ENCODE data around the gene SPIB. TPM values are rescaled to one million over a fixed set of nuclear protein-coding genes. Genes with fewer than 3 reads are reported as not detected.

SPIB gene
- total and polyA plus RNA-seq, 2 of the 4 experiments (the other 2 are of a cell fraction), result not detected

DNA sequence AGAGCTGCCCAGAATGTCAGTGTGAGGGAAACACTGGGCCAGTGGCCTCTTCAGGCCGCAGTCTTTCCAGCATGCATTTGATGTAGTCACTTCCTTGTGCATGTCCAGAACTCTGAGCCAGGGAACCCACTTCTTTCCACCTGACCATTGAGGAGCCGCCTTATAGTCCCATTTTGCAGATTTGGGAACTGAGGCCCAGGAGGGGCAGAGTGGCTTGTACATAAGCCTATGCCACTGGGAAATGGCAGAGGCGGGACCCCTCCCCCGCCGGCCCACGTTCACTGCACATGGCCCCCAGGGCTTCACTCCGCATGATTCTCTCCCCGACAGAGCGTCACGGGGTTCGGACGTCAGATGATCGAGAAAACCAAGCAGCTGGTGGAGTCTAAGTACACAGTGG lies 5.6 kb upstream of the SPIB start:
- intact Hi-C loops (cut with micrococcal nuclease), result no loop called here

More for the DNA sequence above, 5.6 kb upstream of the SPIB start:
- ATAC-seq (ENCODE audit: low read depth), result no peak
- Histone ChIP-seq H3K4me2 (ENCODE audit: low read depth, low read length) (no peak overlapping the region), H2AFZ (replicated peaks; ENCODE audit: low read length, poor library complexity) (no peak overlapping the region), H3K79me1 (ENCODE audit: low read depth in 1 of 2, low read length in 2 of 2) (no peaks in the 10 kb centered on the region), H3K36me3 (ENCODE audit: control insufficient read depth, insufficient read depth, low read length) (peaks cover 7% of the 10 kb centered on the region), H3K4me3 (ENCODE audit: insufficient read depth, low read depth, low read length) (no peak overlapping the region), H3K56ac (ENCODE audit: extremely low read depth, insufficient read depth, low read length) (no peak overlapping the region), H3K27me3 (ENCODE audit: control insufficient read depth, insufficient read depth, low read length) (no peaks in the 10 kb centered on the region; the same call in 1 of the 2 replicates), H4K5ac (ENCODE audit: low read depth, low read length) (no peak overlapping the region), H3K9ac (ENCODE audit: low read depth, low read length) (no peak overlapping the region), H4K20me1 (ENCODE audit: insufficient read depth, low read length) (no peaks in the 10 kb centered on the region), H4K8ac (ENCODE audit: low read depth in 2 of 2, low read length in 2 of 2) (no peak overlapping the region), H2AK5ac (ENCODE audit: low read depth, low read length) (no peak overlapping the region), H3K9me1 (ENCODE audit: insufficient read depth, low read length) (no peaks in the 10 kb centered on the region), H3K9me3 (ENCODE audit: control insufficient read depth, insufficient read depth, low read length) (no peaks in the 10 kb centered on the region), H3K18ac (ENCODE audit: low read depth, low read length) (no peak overlapping the region), H2BK20ac (ENCODE audit: low read depth, low read length) (no peak overlapping the region), H2BK5ac (ENCODE audit: low read depth, low read length, poor library complexity, severe bottlenecking) (no peak overlapping the region), H3K4me1 (ENCODE audit: control insufficient read depth, insufficient read depth, low read length) (no peaks in the 10 kb centered on the region), H4K91ac (ENCODE audit: insufficient read depth, low read depth, low read length) (no peak overlapping the region), H2BK120ac (ENCODE audit: low read depth, low read length) (no peak overlapping the region), H3K4ac (ENCODE audit: low read depth, low read length) (no peak overlapping the region), H3K23ac (ENCODE audit: low read depth, low read length) (no peak overlapping the region), H3K14ac (replicated peaks; ENCODE audit: low read depth, low read length) (no peak overlapping the region), H2AK9ac (replicated peaks; ENCODE audit: low read depth, low read length, poor library complexity) (peak overlapping the region; percentile 28), H3K27ac (ENCODE audit: insufficient read depth, low read length) (no peak overlapping the region), H2BK15ac (ENCODE audit: low read depth, low read length) (no peak overlapping the region)
- whole genome bisulfite sequencing, 2 experiments (ENCODE audit: extremely low coverage in 2 of 2, insufficient read length in 1 of 2), result 83% methylated on average over 2 of the region's 13 CpGs; no CpG with 5 or more reads in 1 of the 2 experiments
- BruUV-seq (replicated peaks), result no TSS peak
- dilution Hi-C loops (cut with HindIII; ENCODE audit: low sequenced_read_pairs, unreplicated experiment), result no loop called here
- TF ChIP-seq FOS (IDR thresholded peaks at IDR 0.05; ENCODE audit: low read depth, low read length) (no peak), RAD21 (IDR thresholded peaks at IDR 0.05; ENCODE audit: low read length) (no peak), CHD1 (IDR thresholded peaks at IDR 0.05; ENCODE audit: low read depth, low read length) (no peak), CEBPB (IDR thresholded peaks at IDR 0.05; ENCODE audit: low read depth, low read length) (no peak), NFE2L2 (IDR thresholded peaks at IDR 0.05; ENCODE audit: low read depth, low read length) (no peak), ELK1 (IDR thresholded peaks at IDR 0.05; ENCODE audit: borderline replicate concordance, low read depth, low read length) (no peak), RCOR1 (IDR thresholded peaks at IDR 0.05; ENCODE audit: insufficient replicate concordance, low read length) (no peak), SMC3 (IDR thresholded peaks at IDR 0.05; ENCODE audit: low read depth, low read length) (no peak), POLR2A (IDR thresholded peaks at IDR 0.05; ENCODE audit: low read depth, low read length) (no peak), MXI1 (IDR thresholded peaks at IDR 0.05; ENCODE audit: borderline replicate concordance, low read depth, low read length) (no peak), MAFK (IDR thresholded peaks at IDR 0.05; ENCODE audit: low read depth, low read length) (no peak), RFX5 (IDR thresholded peaks at IDR 0.05; ENCODE audit: low read depth, low read length) (no peak), BHLHE40 (IDR thresholded peaks at IDR 0.05; ENCODE audit: low read depth, low read length) (no peak)
- TF ChIP-seq, protein P1, sequence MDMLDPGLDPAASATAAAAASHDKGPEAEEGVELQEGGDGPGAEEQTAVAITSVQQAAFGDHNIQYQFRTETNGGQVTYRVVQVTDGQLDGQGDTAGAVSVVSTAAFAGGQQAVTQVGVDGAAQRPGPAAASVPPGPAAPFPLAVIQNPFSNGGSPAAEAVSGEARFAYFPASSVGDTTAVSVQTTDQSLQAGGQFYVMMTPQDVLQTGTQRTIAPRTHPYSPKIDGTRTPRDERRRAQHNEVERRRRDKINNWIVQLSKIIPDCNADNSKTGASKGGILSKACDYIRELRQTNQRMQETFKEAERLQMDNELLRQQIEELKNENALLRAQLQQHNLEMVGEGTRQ (IDR thresholded peaks at IDR 0.05; ENCODE audit: low read depth, low read length), result no peak
- DNase-seq, result no peak
- in situ Hi-C loops (cut with MboI; ENCODE audit: low sequenced_read_pairs), result no loop called here
- ChIA-PET CTCF (no interaction called here), POLR2A (ENCODE audit: unreplicated experiment) (no interaction called here)
